GM18508 (cell line): ENCODE results near the gene GALC.
"Not testable (repeated sequence)": the region's sequence is repeated elsewhere in the genome, so short reads cannot be mapped to it uniquely, and the experiment has no call there.

Experiments
- ATAC-seq: cut with Tn5 transposase; IDR thresholded peaks from one replicate; pipeline ENCODE4 v1.9.1; 2021; ENCODE audit warnings: moderate number of reproducible peaks; ENCODE audit not compliant: insufficient read depth, unreplicated experiment

Gene GALC

GRCh38 chr14:87992718-87993628, at the start of gene GALC:
Gene GALC (minus strand): TSS chr14:87993182. CDS start chr14:87993164, 18 bp downstream.
- ATAC-seq, result peak; percentile 71

DNA sequence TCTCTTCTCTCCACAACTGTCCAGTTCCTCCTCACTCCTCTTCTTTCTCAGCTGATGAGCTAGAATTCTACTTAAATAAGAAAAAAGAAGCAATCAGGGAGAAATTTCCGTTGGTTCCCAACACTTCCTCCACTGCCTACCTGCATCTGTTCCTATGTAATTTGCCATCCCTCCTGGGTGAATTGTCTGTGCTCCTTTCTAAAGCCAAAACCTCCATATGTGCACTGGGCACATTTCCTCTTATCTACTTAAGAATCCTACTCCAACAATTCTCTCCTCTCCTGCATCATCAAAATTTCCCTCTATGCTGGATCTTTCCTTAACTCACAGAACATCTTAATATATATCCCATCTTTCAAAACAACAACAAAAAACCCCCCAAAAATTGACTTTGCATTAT, 47.2 kb upstream of the GALC start:
- ATAC-seq, result no peak

DNA sequence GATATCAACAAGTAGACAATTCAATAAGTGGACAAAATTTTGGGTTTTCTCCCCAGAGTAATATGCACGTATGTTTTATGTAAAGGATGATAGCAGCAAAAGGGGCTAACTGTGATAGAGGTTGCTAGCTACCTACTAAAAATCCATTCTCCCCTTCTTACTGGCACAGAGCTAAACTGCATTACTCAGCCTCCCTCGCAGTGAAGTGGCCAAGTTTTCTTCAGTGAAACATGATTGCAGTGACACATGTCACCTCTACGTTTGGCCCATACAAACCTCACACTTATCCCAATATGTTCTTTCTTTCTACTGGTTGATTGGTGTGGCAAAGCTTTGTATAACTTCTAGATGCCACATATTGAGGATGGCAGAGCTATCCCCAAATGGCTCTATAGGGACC, 46.2 kb upstream of the GALC start:
- no peak for ATAC-seq

DNA sequence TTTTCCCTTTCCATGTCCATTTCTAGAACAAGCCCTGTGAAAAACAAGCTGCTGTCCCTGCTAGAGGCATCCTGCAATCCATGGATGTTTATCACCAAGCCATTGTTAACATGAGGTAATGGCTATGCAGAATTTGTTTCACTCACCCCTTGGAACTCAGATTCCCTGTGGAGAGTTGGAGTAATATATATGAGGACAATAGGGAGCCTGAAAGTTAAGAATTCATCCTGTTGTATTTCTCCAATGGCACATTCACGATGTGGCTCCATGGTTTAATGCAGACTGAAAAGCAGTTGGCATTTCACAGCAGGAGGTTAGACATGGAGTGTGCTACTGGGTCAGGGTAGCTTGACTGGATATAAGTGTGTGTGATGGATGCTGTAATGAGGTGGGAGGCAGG, 44.3 kb upstream of the GALC start:
- ATAC-seq, result no peak

GRCh38 chr14:88036422-88036821, 43.4 kb upstream of the GALC start:
- ATAC-seq, result no peak

GRCh38 chr14:88034076-88034475, 41.1 kb upstream of the GALC start:
- no peak for ATAC-seq

- no peak for ATAC-seq
These were observed 39.4 kb upstream of the GALC start for GRCh38 chr14:88032373-88032772.

DNA sequence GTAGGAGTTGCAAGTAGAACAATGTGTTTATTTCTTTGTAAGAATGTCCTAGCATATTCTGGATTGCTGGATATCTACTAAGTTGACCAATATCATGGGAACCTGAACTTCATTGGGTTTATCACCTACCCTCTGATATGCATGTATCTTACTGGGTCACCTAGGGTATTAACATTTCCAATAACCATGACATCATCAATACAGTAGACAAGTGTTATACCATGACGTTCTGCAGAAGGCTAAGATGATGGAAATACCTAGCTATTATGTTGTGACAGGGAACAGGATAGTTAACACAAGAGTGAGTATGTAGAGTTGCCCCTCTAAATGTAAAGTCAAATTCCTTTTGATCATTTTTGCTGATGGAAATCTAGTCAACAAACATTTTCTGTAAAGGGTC, 37.9 kb upstream of the GALC start:
- ATAC-seq, result no peak

- ATAC-seq, result no peak
These were observed 37.1 kb upstream of the GALC start for GRCh38 chr14:88030079-88030478.

GRCh38 chr14:88029500-88029899, 36.5 kb upstream of the GALC start:
- ATAC-seq, result no peak

- no peak for ATAC-seq
These were observed 33.9 kb upstream of the GALC start for GRCh38 chr14:88026890-88027289.

GRCh38 chr14:88025313-88025712, 32.3 kb upstream of the GALC start:
- no peak for ATAC-seq

GRCh38 chr14:88024252-88025086, 31.5 kb upstream of the GALC start:
- ATAC-seq, result not testable (repeated sequence)

DNA sequence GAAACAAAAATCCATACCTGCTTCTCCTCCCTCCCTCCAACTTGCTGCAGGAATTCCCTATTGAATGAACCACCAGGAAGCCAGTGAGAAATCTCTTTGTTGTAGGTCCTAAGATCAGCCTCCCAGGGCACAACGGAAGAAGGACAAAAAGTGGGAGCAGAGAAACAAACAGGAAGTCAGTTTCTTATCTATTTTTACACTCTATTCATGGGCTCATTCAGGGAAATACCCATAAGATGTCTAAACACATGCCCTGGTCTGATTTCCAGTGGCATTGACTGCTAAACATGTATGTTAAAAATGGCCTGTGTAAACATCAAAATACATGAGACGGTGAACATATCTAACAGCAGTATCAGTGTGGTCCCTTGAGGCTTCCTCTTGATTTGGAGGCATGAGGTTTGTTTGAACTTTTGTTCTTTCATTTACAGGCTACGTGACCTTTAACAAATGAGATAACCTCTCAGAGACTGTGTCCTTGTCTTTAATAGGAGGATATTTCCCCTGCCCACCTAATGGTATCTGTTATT, 30.7 kb upstream of the GALC start:
- ATAC-seq, result no peak

GRCh38 chr14:88017535-88017934, 24.6 kb upstream of the GALC start:
- no peak for ATAC-seq

GRCh38 chr14:88016768-88017167, 23.8 kb upstream of the GALC start:
- no peak for ATAC-seq

DNA sequence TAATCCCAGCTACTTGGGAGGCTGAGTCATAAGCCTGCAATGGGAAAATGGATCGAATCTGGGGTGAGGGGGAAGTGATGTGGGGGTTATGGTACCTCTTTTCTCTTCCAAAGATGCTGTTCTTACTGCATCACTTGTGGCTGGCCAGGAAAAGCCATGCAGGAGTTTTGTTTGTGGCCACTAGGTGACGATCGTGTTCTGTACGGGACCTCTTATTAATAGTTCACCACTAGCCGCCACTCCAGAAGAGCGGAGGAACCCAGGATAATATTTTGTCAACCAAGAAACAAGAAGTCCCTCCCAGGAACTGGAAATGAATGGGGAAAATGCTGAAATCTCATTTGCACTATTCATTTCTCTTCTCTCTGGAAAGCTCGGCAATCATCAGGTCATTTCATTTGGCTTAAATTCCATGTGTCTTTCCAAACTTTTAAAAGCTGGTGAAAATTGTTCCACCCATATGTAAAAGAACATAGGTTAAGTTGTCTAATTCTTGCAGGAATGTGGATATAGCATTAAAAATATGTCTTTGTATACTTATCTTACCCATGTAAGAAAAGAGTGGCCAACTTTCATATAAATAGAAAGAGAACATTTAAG, 20.9 kb upstream of the GALC start:
- peak; percentile 92 for ATAC-seq

- ATAC-seq, result no peak
These were observed 19.5 kb upstream of the GALC start for GRCh38 chr14:88012495-88012894.

DNA sequence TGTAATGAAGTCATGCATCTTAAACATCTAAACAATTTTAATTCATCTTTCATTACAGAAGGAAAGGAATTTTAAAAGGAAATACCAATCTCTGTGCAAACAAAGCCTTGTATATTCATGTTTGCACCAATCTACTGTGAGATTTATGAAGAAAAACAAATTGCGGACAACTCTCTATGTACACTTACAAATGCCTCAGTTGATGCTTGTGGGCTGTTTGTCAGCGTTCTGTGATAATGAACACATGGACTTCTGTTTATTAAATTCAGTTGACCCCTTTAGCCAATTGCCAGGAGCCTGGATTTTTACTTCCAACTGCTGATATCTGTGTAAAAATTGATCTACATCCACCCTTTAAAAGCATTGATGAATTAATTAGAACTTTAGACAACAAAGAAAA, 17.3 kb upstream of the GALC start:
- ATAC-seq, result no peak

DNA sequence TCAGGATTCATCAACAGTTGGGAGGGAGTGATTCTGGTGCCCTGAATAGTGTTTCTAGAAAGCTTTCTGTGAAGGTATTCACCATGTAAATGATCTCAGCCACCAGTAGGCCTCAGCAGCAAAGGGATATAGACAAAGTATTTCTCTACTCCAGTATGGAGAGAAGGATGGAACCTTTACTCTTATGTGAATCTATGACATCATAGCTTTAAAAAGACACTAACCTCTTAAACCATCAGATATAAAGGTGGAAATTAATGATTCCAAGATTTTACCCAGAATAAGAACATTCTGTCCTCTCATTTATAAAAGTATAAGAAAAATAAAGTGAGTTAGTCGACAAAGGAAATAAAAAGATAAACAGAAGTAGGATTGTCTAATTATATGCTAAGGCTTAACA, 16.5 kb upstream of the GALC start:
- no peak for ATAC-seq
